Brain microvascular endothelial cell (primary cell): Measurements from ENCODE around the gene PLS1.

Experiments used
- DNase-seq: peaks from one replicate; pipeline ENCODE4 v3.0.0-alpha.2; 2020
- H3K27ac ChIP-seq: fragments of 250-450 bp; sonication (Bioruptor Pico); 2 replicates; pipeline ENCODE4 v1.5.1; 2020; ENCODE audit warnings: mild to moderate bottlenecking, moderate library complexity
- H3K27me3 ChIP-seq: fragments of 250-450 bp; sonication (Bioruptor Pico); replicated peaks from 2 replicates; pipeline ENCODE4 v1.5.1; 2020; ENCODE audit warnings: mild to moderate bottlenecking
- H3K36me3 ChIP-seq: fragments of 250-450 bp; sonication (Bioruptor Pico); replicated peaks from 2 replicates; pipeline ENCODE4 v1.5.1; 2020; ENCODE audit warnings: mild to moderate bottlenecking
- H3K4me3 ChIP-seq: 2 replicates; pipeline ENCODE4 v1.5.1; 2011; ENCODE audit warnings: low read depth, mild to moderate bottlenecking, control low read depth, low read length, moderate library complexity
- CTCF ChIP-seq: IDR thresholded peaks from 2 replicates; pipeline ENCODE4 v1.5.1; 2011; ENCODE audit warnings: low read depth, mild to moderate bottlenecking, moderate library complexity, low read length, control low read depth, inconsistent platforms; ENCODE audit errors: missing control alignments
- in situ Hi-C: cut with HindIII; loops from 2 replicates; pipeline ENCODE4 v1.10.0; 2017; ENCODE audit warnings: low sequenced_read_pairs, low pct_ligation_motif_present

Gene PLS1

GRCh38 chr3:142652826-142653292 lies 56.7 kb downstream of the PLS1 start:
- in situ Hi-C loops, result no loop called here

GRCh38 chr3:142656575-142656974 lies 60.4 kb downstream of the PLS1 start:
- in situ Hi-C loops, result no loop called here
- Histone ChIP-seq H3K36me3 (no peaks in the 10 kb centered on the region), H3K27ac (no peak overlapping the region), H3K27me3 (no peaks in the 10 kb centered on the region), H3K4me3 (no peak overlapping the region)
- DNase-seq, result no peak
- TF ChIP-seq CTCF, result no peak

More at GRCh38 chr3:142652826-142653292, 56.7 kb downstream of the PLS1 start:
- no peak for DNase-seq
- no peak for TF ChIP-seq CTCF
- H3K27ac ChIP-seq, result no peak overlapping the region
- no peaks in the 10 kb centered on the region for H3K27me3 ChIP-seq
- no peaks in the 10 kb centered on the region for H3K36me3 ChIP-seq
- no peak overlapping the region for H3K4me3 ChIP-seq

- Histone ChIP-seq H3K4me3 (no peak overlapping the region), H3K27ac (no peak overlapping the region), H3K36me3 (no peaks in the 10 kb centered on the region), H3K27me3 (no peaks in the 10 kb centered on the region)
- no peak for TF ChIP-seq CTCF
- in situ Hi-C loops, result no loop called here
- DNase-seq, result no peak
These were observed 60.8 kb downstream of the PLS1 start for GRCh38 chr3:142657033-142657432.

GRCh38 chr3:142660383-142660782 lies 64.2 kb downstream of the PLS1 start:
- in situ Hi-C loops, result no loop called here
- no peak for DNase-seq

GRCh38 chr3:142660893-142661292 lies 64.7 kb downstream of the PLS1 start:
- no peak for TF ChIP-seq CTCF
- Histone ChIP-seq H3K27ac (no peak overlapping the region), H3K36me3 (no peaks in the 10 kb centered on the region), H3K4me3 (no peak overlapping the region), H3K27me3 (no peaks in the 10 kb centered on the region)
- no peak for DNase-seq
- in situ Hi-C loops, result no loop called here

More at GRCh38 chr3:142660383-142660782, 64.2 kb downstream of the PLS1 start:
- no peak overlapping the region for H3K27ac ChIP-seq
- H3K27me3 ChIP-seq, result no peaks in the 10 kb centered on the region
- H3K4me3 ChIP-seq, result no peak overlapping the region
- H3K36me3 ChIP-seq, result no peaks in the 10 kb centered on the region
- TF ChIP-seq CTCF, result no peak

- Histone ChIP-seq H3K4me3 (no peak overlapping the region), H3K27me3 (no peaks in the 10 kb centered on the region), H3K27ac (no peak overlapping the region), H3K36me3 (no peaks in the 10 kb centered on the region)
- no peak for DNase-seq
- in situ Hi-C loops, result no loop called here
- no peak for TF ChIP-seq CTCF
These were observed 67.7 kb downstream of the PLS1 start for GRCh38 chr3:142663865-142664264.
